ENCODE results near the gene SNRK. TPM values are rescaled to one million over a fixed set of nuclear protein-coding genes. Genes with fewer than 3 reads are reported as not detected.

SNRK gene
- total RNA-seq, 1 donor from 2014 or later = 139 TPM

- H3K9me3 Mint-ChIP-seq (ENCODE audit: unreplicated experiment) = no peaks in the 10 kb centered on the region
- peaks cover 16% of the 10 kb centered on the region for H3K4me1 Mint-ChIP-seq (ENCODE audit: unreplicated experiment)
- no peak for TF ChIP-seq CTCF (IDR thresholded peaks at IDR 0.05; ENCODE audit: unreplicated experiment)
- no peak overlapping the region for H3K27ac Mint-ChIP-seq (ENCODE audit: unreplicated experiment)
- peaks cover 14% of the 10 kb centered on the region for H3K27me3 Mint-ChIP-seq (ENCODE audit: unreplicated experiment)
- no peak for DNase-seq (ENCODE audit: low spot score)
- peaks cover 17% of the 10 kb centered on the region for H3K36me3 Mint-ChIP-seq (ENCODE audit: low read depth, unreplicated experiment)
- no peak overlapping the region for H3K4me3 Mint-ChIP-seq (ENCODE audit: unreplicated experiment)
Observed at GRCh38 chr3:43369404-43370292, 83.3 kb downstream of the SNRK start.

GRCh38 chr3:43370293-43370980, 84.1 kb downstream of the SNRK start:
- H3K4me1 Mint-ChIP-seq (ENCODE audit: unreplicated experiment) = peaks cover 16% of the 10 kb centered on the region
- DNase-seq (ENCODE audit: low spot score) = no peak
- no peak for TF ChIP-seq CTCF (IDR thresholded peaks at IDR 0.05; ENCODE audit: unreplicated experiment)
- no peak overlapping the region for H3K27ac Mint-ChIP-seq (ENCODE audit: unreplicated experiment)
- peaks cover 10% of the 10 kb centered on the region for H3K36me3 Mint-ChIP-seq (ENCODE audit: low read depth, unreplicated experiment)
- peaks cover 14% of the 10 kb centered on the region for H3K27me3 Mint-ChIP-seq (ENCODE audit: unreplicated experiment)
- H3K4me3 Mint-ChIP-seq (ENCODE audit: unreplicated experiment) = no peak overlapping the region
- no peaks in the 10 kb centered on the region for H3K9me3 Mint-ChIP-seq (ENCODE audit: unreplicated experiment)

GRCh38 chr3:43371494-43371893, 85.2 kb downstream of the SNRK start:
- no peak for TF ChIP-seq CTCF (IDR thresholded peaks at IDR 0.05; ENCODE audit: unreplicated experiment)
- H3K4me3 Mint-ChIP-seq (ENCODE audit: unreplicated experiment) = no peak overlapping the region
- peaks cover 10% of the 10 kb centered on the region for H3K27me3 Mint-ChIP-seq (ENCODE audit: unreplicated experiment)

GRCh38 chr3:43372007-43372740, 85.8 kb downstream of the SNRK start:
- peak overlapping the region; percentile 23 for H3K4me3 Mint-ChIP-seq (ENCODE audit: unreplicated experiment)
- H3K27me3 Mint-ChIP-seq (ENCODE audit: unreplicated experiment) = peaks cover 8% of the 10 kb centered on the region
- peaks cover 8% of the 10 kb centered on the region for H3K36me3 Mint-ChIP-seq (ENCODE audit: low read depth, unreplicated experiment)
- H3K27ac Mint-ChIP-seq (ENCODE audit: unreplicated experiment) = peak overlapping the region; percentile 68
- peaks cover 16% of the 10 kb centered on the region for H3K4me1 Mint-ChIP-seq (ENCODE audit: unreplicated experiment)
- H3K9me3 Mint-ChIP-seq (ENCODE audit: unreplicated experiment) = no peaks in the 10 kb centered on the region
- DNase-seq (ENCODE audit: low spot score) = no peak
- no peak for TF ChIP-seq CTCF (IDR thresholded peaks at IDR 0.05; ENCODE audit: unreplicated experiment)

More at GRCh38 chr3:43371494-43371893, 85.2 kb downstream of the SNRK start:
- Mint-ChIP-seq H3K27ac (ENCODE audit: unreplicated experiment) (no peak overlapping the region), H3K9me3 (ENCODE audit: unreplicated experiment) (no peaks in the 10 kb centered on the region), H3K36me3 (ENCODE audit: low read depth, unreplicated experiment) (peaks cover 5% of the 10 kb centered on the region), H3K4me1 (ENCODE audit: unreplicated experiment) (peaks cover 16% of the 10 kb centered on the region)
- DNase-seq (ENCODE audit: low spot score) = no peak

Data from endothelial cell (in vitro differentiated cells).